ENCODE measurements around the gene STIMATE. TPM values are rescaled to one million over a fixed set of nuclear protein-coding genes. Genes with fewer than 3 reads are reported as not detected.

Gene STIMATE
- total and polyA plus RNA-seq, 7 experiments from 2014 or later, result 3.0 to 44.9 (median 33.6) TPM

- H3K4me3 Mint-ChIP-seq, result no peak overlapping the region
- ChIA-PET CTCF (no interaction called here), POLR2A (interaction anchor here (0.5 kb wide), 1 partner anchor 110 kb away, joined by 3 read pairs; no protein-coding TSS in a partner anchor)
- Histone ChIP-seq H3K4me1 (ENCODE audit: control insufficient read depth in 2 of 2, insufficient read depth in 2 of 2, low read length in 2 of 2) (peaks cover 12 to 22% of the 10 kb centered on the region in 2 donors), H3K27me3 (ENCODE audit: control insufficient read depth in 2 of 2, insufficient read depth in 2 of 2, low read length in 2 of 2) (no peaks in the 10 kb centered on the region), H3K36me3 (ENCODE audit: control insufficient read depth in 2 of 3, insufficient read depth in 3 of 3, low read length in 3 of 3) (peaks cover 0 to 58% (median 5%) of the 10 kb centered on the region in 3 experiments), H3K27ac (ENCODE audit: low read depth, low read length) (no peak overlapping the region), H3K4me3 (ENCODE audit: low read length) (no peak overlapping the region), H3K9me3 (ENCODE audit: control insufficient read depth in 2 of 3, low read length in 3 of 3) (no peaks in the 10 kb centered on the region)
- intact Hi-C loops (cut with micrococcal nuclease), result no loop called here
- DNase-seq (no peak), ATAC-seq (no peak)
- H3K4me1 Mint-ChIP-seq, result peaks cover 12 to 36% (median 26%) of the 10 kb centered on the region in 7 donors
- H3K36me3 Mint-ChIP-seq, result peaks cover 4 to 32% (median 7%) of the 10 kb centered on the region in 5 donors
- H3K27me3 Mint-ChIP-seq, result no peaks in the 10 kb centered on the region
- H3K27ac Mint-ChIP-seq, result peak overlapping the region in 2 of 9 donors; percentile 22 to 58
- H3K9me3 Mint-ChIP-seq, result no peaks in the 10 kb centered on the region
Observed at GRCh38 chr3:52839892-52840545, 57.3 kb downstream of the STIMATE start.

GRCh38 chr3:52839268-52839575 is 58.1 kb downstream of the STIMATE start:
- ATAC-seq (no peak), DNase-seq (no peak)
- ChIA-PET CTCF (no interaction called here), POLR2A (no interaction called here)
- Histone ChIP-seq H3K4me1 (ENCODE audit: control insufficient read depth in 2 of 2, insufficient read depth in 2 of 2, low read length in 2 of 2) (peaks cover 12 to 22% of the 10 kb centered on the region in 2 donors), H3K4me3 (ENCODE audit: low read length) (no peak overlapping the region), H3K27ac (ENCODE audit: low read depth, low read length) (no peak overlapping the region), H3K9me3 (ENCODE audit: control insufficient read depth in 2 of 3, low read length in 3 of 3) (no peaks in the 10 kb centered on the region), H3K27me3 (ENCODE audit: control insufficient read depth in 2 of 2, insufficient read depth in 2 of 2, low read length in 2 of 2) (no peaks in the 10 kb centered on the region), H3K36me3 (ENCODE audit: control insufficient read depth in 2 of 3, insufficient read depth in 3 of 3, low read length in 3 of 3) (peaks cover 0 to 61% (median 5%) of the 10 kb centered on the region in 3 experiments)
- H3K27me3 Mint-ChIP-seq, result no peaks in the 10 kb centered on the region
- intact Hi-C loops (cut with micrococcal nuclease), result no loop called here
- no peak overlapping the region for H3K4me3 Mint-ChIP-seq
- peaks cover 4 to 32% (median 7%) of the 10 kb centered on the region in 5 donors for H3K36me3 Mint-ChIP-seq
- peak overlapping the region in 2 of 9 donors; percentile 39 to 56 for H3K27ac Mint-ChIP-seq
- H3K4me1 Mint-ChIP-seq, result peaks cover 12 to 36% (median 26%) of the 10 kb centered on the region in 7 donors
- H3K9me3 Mint-ChIP-seq, result no peaks in the 10 kb centered on the region

- Histone ChIP-seq H3K9me3 (ENCODE audit: control insufficient read depth in 2 of 3, low read length in 3 of 3) (no peaks in the 10 kb centered on the region), H3K27me3 (ENCODE audit: control insufficient read depth in 2 of 2, insufficient read depth in 2 of 2, low read length in 2 of 2) (no peaks in the 10 kb centered on the region), H3K27ac (ENCODE audit: low read depth, low read length) (no peak overlapping the region), H3K4me3 (ENCODE audit: low read length) (no peak overlapping the region), H3K4me1 (ENCODE audit: control insufficient read depth in 2 of 2, insufficient read depth in 2 of 2, low read length in 2 of 2) (peaks cover 12 to 22% of the 10 kb centered on the region in 2 donors), H3K36me3 (ENCODE audit: control insufficient read depth in 2 of 3, insufficient read depth in 3 of 3, low read length in 3 of 3) (peaks cover 0 to 55% (median 5%) of the 10 kb centered on the region in 3 experiments)
- Mint-ChIP-seq H3K9me3 (no peaks in the 10 kb centered on the region), H3K36me3 (peaks cover 4 to 32% (median 7%) of the 10 kb centered on the region in 5 donors), H3K27ac (peak overlapping the region in 5 of 9 donors; percentile 29 to 56 (median 41)), H3K4me1 (peaks cover 12 to 36% (median 26%) of the 10 kb centered on the region in 7 donors), H3K27me3 (no peaks in the 10 kb centered on the region), H3K4me3 (peak overlapping the region in 1 of 10 donors; percentile 33)
- POLR2A ChIA-PET, result no interaction called here
- intact Hi-C loops (cut with micrococcal nuclease), result no loop called here
- CTCF ChIA-PET, result no interaction called here
- ATAC-seq (peak; percentile 66), DNase-seq (no peak)
Observed at GRCh38 chr3:52838561-52839267, 58.6 kb downstream of the STIMATE start.

GRCh38 chr3:52836986-52837385 is 60.4 kb downstream of the STIMATE start:
- peaks cover 0 to 40% (median 0%) of the 10 kb centered on the region in 3 experiments for H3K36me3 ChIP-seq (ENCODE audit: control insufficient read depth in 2 of 3, insufficient read depth in 3 of 3, low read length in 3 of 3)
- CTCF ChIA-PET, result interaction anchor here (0.7 kb wide), 1 partner anchor 11 kb away, joined by 4 read pairs; no protein-coding TSS in a partner anchor
- peaks cover 12 to 36% (median 25%) of the 10 kb centered on the region in 7 donors for H3K4me1 Mint-ChIP-seq
- H3K4me3 Mint-ChIP-seq, result no peak overlapping the region
- H3K27me3 ChIP-seq (ENCODE audit: control insufficient read depth in 2 of 2, insufficient read depth in 2 of 2, low read length in 2 of 2), result no peaks in the 10 kb centered on the region
- H3K4me3 ChIP-seq (ENCODE audit: low read length), result no peak overlapping the region
- H3K9me3 ChIP-seq (ENCODE audit: control insufficient read depth in 2 of 3, low read length in 3 of 3), result no peaks in the 10 kb centered on the region
- no peak for ATAC-seq
- DNase-seq, result no peak
- POLR2A ChIA-PET, result no interaction called here
- H3K4me1 ChIP-seq (ENCODE audit: control insufficient read depth in 2 of 2, insufficient read depth in 2 of 2, low read length in 2 of 2), result peaks cover 12 to 22% of the 10 kb centered on the region in 2 donors
- peak overlapping the region in 1 of 9 donors; percentile 43 for H3K27ac Mint-ChIP-seq
- intact Hi-C loops (cut with micrococcal nuclease), result no loop called here
- H3K27me3 Mint-ChIP-seq, result no peaks in the 10 kb centered on the region
- no peak overlapping the region for H3K27ac ChIP-seq (ENCODE audit: low read depth, low read length)
- no peaks in the 10 kb centered on the region for H3K9me3 Mint-ChIP-seq
- peaks cover 4 to 28% (median 6%) of the 10 kb centered on the region in 5 donors for H3K36me3 Mint-ChIP-seq

- Mint-ChIP-seq H3K36me3 (peaks cover 1 to 22% (median 4%) of the 10 kb centered on the region in 5 donors), H3K4me3 (no peak overlapping the region), H3K4me1 (peaks cover 12 to 33% (median 24%) of the 10 kb centered on the region in 7 donors), H3K27me3 (no peaks in the 10 kb centered on the region), H3K27ac (no peak overlapping the region), H3K9me3 (no peaks in the 10 kb centered on the region)
- peaks cover 0 to 35% (median 0%) of the 10 kb centered on the region in 3 experiments for H3K36me3 ChIP-seq (ENCODE audit: control insufficient read depth in 2 of 3, insufficient read depth in 3 of 3, low read length in 3 of 3)
- ATAC-seq (no peak), DNase-seq (no peak)
- intact Hi-C loops (cut with micrococcal nuclease), result no loop called here
- POLR2A ChIA-PET, result no interaction called here
- CTCF ChIA-PET, result no interaction called here
- H3K27ac ChIP-seq (ENCODE audit: low read depth, low read length), result no peak overlapping the region
- peaks cover 12 to 22% of the 10 kb centered on the region in 2 donors for H3K4me1 ChIP-seq (ENCODE audit: control insufficient read depth in 2 of 2, insufficient read depth in 2 of 2, low read length in 2 of 2)
- no peaks in the 10 kb centered on the region for H3K9me3 ChIP-seq (ENCODE audit: control insufficient read depth in 2 of 3, low read length in 3 of 3)
- no peak overlapping the region for H3K4me3 ChIP-seq (ENCODE audit: low read length)
- H3K27me3 ChIP-seq (ENCODE audit: control insufficient read depth in 2 of 2, insufficient read depth in 2 of 2, low read length in 2 of 2), result no peaks in the 10 kb centered on the region
Observed at GRCh38 chr3:52836471-52836845, 60.9 kb downstream of the STIMATE start.

GRCh38 chr3:52835766-52836470 is 61.4 kb downstream of the STIMATE start:
- CTCF ChIA-PET, result interaction anchor here (0.7 kb wide), 1 partner anchor 135 kb away, joined by 3 read pairs; no protein-coding TSS in a partner anchor
- DNase-seq, result no peak
- Histone ChIP-seq H3K4me3 (ENCODE audit: low read length) (no peak overlapping the region), H3K36me3 (ENCODE audit: control insufficient read depth in 2 of 3, insufficient read depth in 3 of 3, low read length in 3 of 3) (peaks cover 0 to 30% (median 0%) of the 10 kb centered on the region in 3 experiments), H3K9me3 (ENCODE audit: control insufficient read depth in 2 of 3, low read length in 3 of 3) (no peaks in the 10 kb centered on the region), H3K27ac (ENCODE audit: low read depth, low read length) (no peak overlapping the region), H3K27me3 (ENCODE audit: control insufficient read depth in 2 of 2, insufficient read depth in 2 of 2, low read length in 2 of 2) (no peaks in the 10 kb centered on the region), H3K4me1 (ENCODE audit: control insufficient read depth in 2 of 2, insufficient read depth in 2 of 2, low read length in 2 of 2) (peaks cover 12 to 22% of the 10 kb centered on the region in 2 donors)
- Mint-ChIP-seq H3K4me3 (no peak overlapping the region), H3K36me3 (peaks cover 0 to 18% (median 4%) of the 10 kb centered on the region in 5 donors), H3K27me3 (no peaks in the 10 kb centered on the region), H3K27ac (no peak overlapping the region), H3K4me1 (peaks cover 12 to 33% (median 24%) of the 10 kb centered on the region in 7 donors), H3K9me3 (no peaks in the 10 kb centered on the region)
- POLR2A ChIA-PET, result no interaction called here
- ATAC-seq, result no peak
- intact Hi-C loops (cut with micrococcal nuclease), result no loop called here
